HTR-8/SVneo (cell line): ENCODE results near the gene PCDHGB6.
"Not testable (repeated sequence)": the region's sequence is repeated elsewhere in the genome, so short reads cannot be mapped to it uniquely, and the experiment has no call there.

Experiments
- DNase-seq: peaks from one replicate; pipeline ENCODE4 v3.0.0; 2011; ENCODE audit warnings: low spot score, mixed read lengths; ENCODE audit not compliant: insufficient read length
- FAIRE-seq: peaks from 2 replicates; lab custom pipeline; 2011; peaks lifted over from hg19 to GRCh38; lab: Jason Lieb, UNC

The PCDHGB6 gene

GRCh38 chr5:141387557-141388311 lies 20.1 kb upstream of the PCDHGB6 start, which contains the start of gene PCDHGB4:
PCDHGB4 (plus strand) TSS chr5:141387698; CDS start chr5:141387885, 187 bp downstream.
- FAIRE-seq (peak; percentile 93), DNase-seq (peak; percentile 34)

- FAIRE-seq = no peak
- no peak for DNase-seq
These were observed 19.2 kb upstream of the PCDHGB6 start for GRCh38 chr5:141388661-141389060.

- DNase-seq (no peak), FAIRE-seq (no peak)
These were observed 18.4 kb upstream of the PCDHGB6 start for GRCh38 chr5:141389153-141390042.

GRCh38 chr5:141392429-141393198 lies 15.2 kb upstream of the PCDHGB6 start, which contains the start of gene PCDHGA8:
PCDHGA8 (plus strand) TSS chr5:141392633; CDS start chr5:141392814, 181 bp downstream.
- DNase-seq = no peak

GRCh38 chr5:141393267-141393666 lies 14.6 kb upstream of the PCDHGB6 start:
- DNase-seq (no peak), FAIRE-seq (no peak)

More at GRCh38 chr5:141392429-141393198, 15.2 kb upstream of the PCDHGB6 start, which contains the start of gene PCDHGA8:
- no peak for FAIRE-seq

GRCh38 chr5:141394401-141395187 lies 13.2 kb upstream of the PCDHGB6 start:
- FAIRE-seq, DNase-seq: not testable (repeated sequence)

GRCh38 chr5:141397756-141398551 lies 9.9 kb upstream of the PCDHGB6 start, which contains the start of gene PCDHGB5:
PCDHGB5 (plus strand) TSS chr5:141397947; CDS start chr5:141398128, 181 bp downstream.
- not testable (repeated sequence) for DNase-seq
- FAIRE-seq = peak; percentile 76

- DNase-seq = no peak
- no peak for FAIRE-seq
These were observed 9.2 kb upstream of the PCDHGB6 start for GRCh38 chr5:141398608-141399007.

- FAIRE-seq (no peak), DNase-seq (no peak)
These were observed 8.1 kb upstream of the PCDHGB6 start for GRCh38 chr5:141399555-141400258.

- no peak for DNase-seq
- FAIRE-seq = no peak
These were observed 5.1 kb upstream of the PCDHGB6 start, which contains the start of gene PCDHGA9 for GRCh38 chr5:141402553-141403243. PCDHGA9 (plus strand) TSS chr5:141402778; CDS start chr5:141402953, 175 bp downstream.

- no peak for FAIRE-seq
These were observed 4.4 kb upstream of the PCDHGB6 start for GRCh38 chr5:141403387-141403786.

GRCh38 chr5:141409598-141410306 lies 1.9 kb downstream of the PCDHGB6 start:
- DNase-seq (no peak), FAIRE-seq (no peak)

More at GRCh38 chr5:141403387-141403786, 4.4 kb upstream of the PCDHGB6 start:
- DNase-seq = no peak

- FAIRE-seq (no peak), DNase-seq (no peak)
These were observed 3.8 kb downstream of the PCDHGB6 start for GRCh38 chr5:141411575-141411974.

- FAIRE-seq (no peak), DNase-seq (peak; percentile 48)
These were observed 5.2 kb downstream of the PCDHGB6 start, which contains the start of gene PCDHGA10 for GRCh38 chr5:141412854-141413539. PCDHGA10 (plus strand) TSS chr5:141412987; CDS start chr5:141413176, 189 bp downstream.

- no peak for DNase-seq
- no peak for FAIRE-seq
These were observed 5.8 kb downstream of the PCDHGB6 start for GRCh38 chr5:141413540-141414069.
